DND-41 (cell line): ENCODE measurements around the gene SMC5.

ENCODE experiments used
- ATAC-seq: fragments of 200-7000 bp; cut with Tn5 transposase; 3 replicates; pipeline ENCODE4 v1.9.1; 2021; ENCODE audit warnings: low read depth; ENCODE audit not compliant: insufficient read depth
- DNase-seq: peaks from one replicate; pipeline ENCODE4 v3.0.0-alpha.2; 2020
- H2AFZ ChIP-seq: 2 replicates; pipeline ENCODE4 v1.6.0; 2012; ENCODE audit warnings: low read depth, low read length
- H3K27ac ChIP-seq: 2 replicates; pipeline ENCODE4 v1.5.1; 2012; ENCODE audit warnings: low read length, inconsistent platforms
- H3K27me3 ChIP-seq: fragments of 200-600 bp; sonication (generic); 2 replicates; pipeline ENCODE4 v1.6.0; 2012; ENCODE audit warnings: low read length, mild to moderate bottlenecking, inconsistent platforms; ENCODE audit not compliant: insufficient read depth, poor library complexity
- H3K36me3 ChIP-seq: 2 replicates; pipeline ENCODE4 v1.5.1; 2012; ENCODE audit warnings: low read length, inconsistent platforms; ENCODE audit not compliant: insufficient read depth
- H3K4me1 ChIP-seq: 2 replicates; pipeline ENCODE4 v1.5.1; 2012; ENCODE audit warnings: mild to moderate bottlenecking, low read length; ENCODE audit not compliant: insufficient read depth
- H3K4me2 ChIP-seq: 2 replicates; pipeline ENCODE4 v1.6.0; 2012; ENCODE audit warnings: mild to moderate bottlenecking, moderate library complexity, low read length, inconsistent platforms; ENCODE audit not compliant: insufficient read depth
- H3K4me3 ChIP-seq, 2 experiments: fragments of 200-600 bp in 1 of 2; shearing (Covaris generic) in 1 of 2; 2 replicates each; pipeline ENCODE4 v1.5.1; 2012 to 2016; ENCODE audit warnings: inconsistent platforms in 2 of 2, low read length in 2 of 2, mild to moderate bottlenecking in 2 of 2, low read depth in 1 of 2, moderate library complexity in 1 of 2
- H3K79me2 ChIP-seq: 2 replicates; pipeline ENCODE4 v1.6.0; 2012; ENCODE audit warnings: low read length, inconsistent platforms; ENCODE audit not compliant: insufficient read depth
- H3K9ac ChIP-seq: 2 replicates; pipeline ENCODE4 v1.6.0; 2012; ENCODE audit warnings: low read depth, mild to moderate bottlenecking, inconsistent platforms, low read length, moderate library complexity
- H3K9me3 ChIP-seq: 2 replicates; pipeline ENCODE4 v1.5.1; 2012; ENCODE audit warnings: low read length, moderate library complexity, mild to moderate bottlenecking, inconsistent platforms; ENCODE audit not compliant: insufficient read depth, severe bottlenecking
- H4K20me1 ChIP-seq: 2 replicates; pipeline ENCODE4 v1.6.0; 2012; ENCODE audit warnings: low read length; ENCODE audit not compliant: insufficient read depth
- EZH2 ChIP-seq: IDR thresholded peaks from 3 replicates; pipeline ENCODE4 v1.6.1; 2012; ENCODE audit warnings: borderline replicate concordance, low read depth, mild to moderate bottlenecking, moderate library complexity, low read length, inconsistent platforms; ENCODE audit not compliant: severe bottlenecking
- TF ChIP-seq, protein P1 (sequence below): IDR thresholded peaks from 2 replicates; pipeline ENCODE4 v1.5.1; 2012; ENCODE audit warnings: borderline replicate concordance, low read length, moderate library complexity, mild to moderate bottlenecking; ENCODE audit not compliant: poor library complexity, severe bottlenecking; ENCODE audit errors: extremely low read depth

The SMC5 gene

DNA sequence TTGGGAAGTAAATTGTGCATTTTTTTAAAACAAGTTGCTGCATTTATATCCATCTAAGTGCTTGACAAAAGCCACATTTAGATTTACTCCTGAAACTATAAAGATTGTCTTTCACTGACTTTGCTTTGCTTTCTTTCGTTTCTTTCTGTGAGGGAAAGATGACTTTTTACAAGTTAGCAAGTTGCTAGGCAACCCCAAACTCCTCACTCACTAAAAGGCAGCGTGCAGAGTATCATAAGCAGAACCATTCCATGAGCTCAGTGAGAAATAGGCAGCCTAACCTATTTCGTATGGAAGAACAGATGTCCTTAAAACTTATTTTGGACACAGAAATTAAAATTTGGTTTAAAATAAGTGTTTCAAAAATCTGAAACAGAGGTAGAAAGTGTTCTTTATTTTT, 126.6 kb downstream of the SMC5 start:
- TF ChIP-seq, protein P1, sequence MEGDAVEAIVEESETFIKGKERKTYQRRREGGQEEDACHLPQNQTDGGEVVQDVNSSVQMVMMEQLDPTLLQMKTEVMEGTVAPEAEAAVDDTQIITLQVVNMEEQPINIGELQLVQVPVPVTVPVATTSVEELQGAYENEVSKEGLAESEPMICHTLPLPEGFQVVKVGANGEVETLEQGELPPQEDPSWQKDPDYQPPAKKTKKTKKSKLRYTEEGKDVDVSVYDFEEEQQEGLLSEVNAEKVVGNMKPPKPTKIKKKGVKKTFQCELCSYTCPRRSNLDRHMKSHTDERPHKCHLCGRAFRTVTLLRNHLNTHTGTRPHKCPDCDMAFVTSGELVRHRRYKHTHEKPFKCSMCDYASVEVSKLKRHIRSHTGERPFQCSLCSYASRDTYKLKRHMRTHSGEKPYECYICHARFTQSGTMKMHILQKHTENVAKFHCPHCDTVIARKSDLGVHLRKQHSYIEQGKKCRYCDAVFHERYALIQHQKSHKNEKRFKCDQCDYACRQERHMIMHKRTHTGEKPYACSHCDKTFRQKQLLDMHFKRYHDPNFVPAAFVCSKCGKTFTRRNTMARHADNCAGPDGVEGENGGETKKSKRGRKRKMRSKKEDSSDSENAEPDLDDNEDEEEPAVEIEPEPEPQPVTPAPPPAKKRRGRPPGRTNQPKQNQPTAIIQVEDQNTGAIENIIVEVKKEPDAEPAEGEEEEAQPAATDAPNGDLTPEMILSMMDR, result no peak
- ATAC-seq (no peak), DNase-seq (no peak)
- no peaks in the 10 kb centered on the region for H3K27me3 ChIP-seq
- H3K36me3 ChIP-seq, result no peaks in the 10 kb centered on the region
- H3K4me1 ChIP-seq, result no peaks in the 10 kb centered on the region
- no peak overlapping the region for H3K4me2 ChIP-seq
- H3K4me3 ChIP-seq, result no peak overlapping the region
- H3K9ac ChIP-seq, result no peak overlapping the region
- no peaks in the 10 kb centered on the region for H3K9me3 ChIP-seq
- H2AFZ ChIP-seq, result no peak overlapping the region
- no peak overlapping the region for H3K27ac ChIP-seq
- H4K20me1 ChIP-seq, result no peaks in the 10 kb centered on the region
- H3K79me2 ChIP-seq, result no peaks in the 10 kb centered on the region

GRCh38 chr9:70387663-70388062, 128.9 kb downstream of the SMC5 start:
- Histone ChIP-seq H4K20me1 (no peaks in the 10 kb centered on the region), H3K36me3 (no peaks in the 10 kb centered on the region), H3K4me3 (no peak overlapping the region), H3K9me3 (no peaks in the 10 kb centered on the region), H3K27me3 (no peaks in the 10 kb centered on the region), H3K27ac (no peak overlapping the region), H3K79me2 (no peaks in the 10 kb centered on the region), H3K4me1 (no peaks in the 10 kb centered on the region), H2AFZ (no peak overlapping the region), H3K9ac (no peak overlapping the region), H3K4me2 (no peak overlapping the region)
- TF ChIP-seq EZH2, result no peak
- TF ChIP-seq, protein P1, result no peak
- ATAC-seq, result no peak
- no peak for DNase-seq

DNA sequence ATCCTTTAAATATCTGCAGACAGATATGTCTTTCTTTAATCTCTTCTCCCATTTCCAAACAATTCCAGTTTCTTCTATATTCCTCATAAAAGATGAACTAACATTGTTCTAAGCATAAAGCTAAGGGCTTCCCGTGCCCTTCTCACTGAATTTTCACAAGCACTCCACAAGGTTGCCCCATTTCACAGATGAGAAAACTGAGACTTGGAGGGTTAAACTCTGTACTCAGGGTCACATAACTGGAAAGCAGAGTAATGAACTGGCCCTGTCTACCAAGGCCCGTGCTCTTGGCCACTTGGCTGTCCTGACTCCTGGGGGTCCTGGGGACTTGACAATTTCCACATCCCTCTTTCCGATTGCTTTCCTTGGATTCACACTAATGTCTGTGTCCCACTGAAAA, 130.4 kb downstream of the SMC5 start:
- DNase-seq (no peak), ATAC-seq (no peak)
- H3K4me2 ChIP-seq, result no peak overlapping the region
- no peak for TF ChIP-seq EZH2
- TF ChIP-seq, protein P1, result no peak
- no peak overlapping the region for H3K9ac ChIP-seq
- no peaks in the 10 kb centered on the region for H4K20me1 ChIP-seq
- H3K9me3 ChIP-seq, result no peaks in the 10 kb centered on the region
- no peak overlapping the region for H3K27ac ChIP-seq
- H3K4me3 ChIP-seq, result no peak overlapping the region
- H2AFZ ChIP-seq, result no peak overlapping the region
- H3K27me3 ChIP-seq, result no peaks in the 10 kb centered on the region
- H3K36me3 ChIP-seq, result no peaks in the 10 kb centered on the region
- H3K79me2 ChIP-seq, result no peaks in the 10 kb centered on the region
- H3K4me1 ChIP-seq, result no peaks in the 10 kb centered on the region

GRCh38 chr9:70389621-70390266, 131.0 kb downstream of the SMC5 start:
- H3K27me3 ChIP-seq, result no peaks in the 10 kb centered on the region
- no peak overlapping the region for H3K4me2 ChIP-seq
- no peak overlapping the region for H3K27ac ChIP-seq
- H3K9ac ChIP-seq, result no peak overlapping the region
- no peaks in the 10 kb centered on the region for H4K20me1 ChIP-seq
- H2AFZ ChIP-seq, result no peak overlapping the region
- no peak overlapping the region for H3K4me3 ChIP-seq
- TF ChIP-seq EZH2, result no peak
- TF ChIP-seq, protein P1, result no peak
- DNase-seq, result no peak
- H3K79me2 ChIP-seq, result no peaks in the 10 kb centered on the region
- H3K36me3 ChIP-seq, result no peaks in the 10 kb centered on the region
- no peaks in the 10 kb centered on the region for H3K9me3 ChIP-seq
- H3K4me1 ChIP-seq, result no peaks in the 10 kb centered on the region
- ATAC-seq, result no peak
